Nephron (organoid): ENCODE measurements around the gene TCL1B.

Source experiments
- H3K27ac Mint-ChIP-seq, 3 experiments: 2 replicates each; pipeline ENCODE4 v1.8.0; 2020; ENCODE audit warnings: mixed read lengths in 3 of 3, mild to moderate bottlenecking in 2 of 3, moderate library complexity in 1 of 3
- H3K27me3 Mint-ChIP-seq: 2 replicates; pipeline ENCODE4 v1.8.0; 2021; ENCODE audit warnings: low read depth, mild to moderate bottlenecking, moderate library complexity, mixed read lengths
- H3K36me3 Mint-ChIP-seq: 2 replicates; pipeline ENCODE4 v1.8.0; 2020; ENCODE audit warnings: low read depth, mixed read lengths
- H3K4me1 Mint-ChIP-seq: 2 replicates; pipeline ENCODE4 v1.8.0; 2020; ENCODE audit warnings: mixed read lengths
- H3K4me3 Mint-ChIP-seq, 3 experiments: 2 replicates each; pipeline ENCODE4 v1.8.0; 2020; ENCODE audit warnings: mild to moderate bottlenecking in 3 of 3, mixed read lengths in 3 of 3, moderate library complexity in 2 of 3
- H3K9me3 Mint-ChIP-seq: 2 replicates; pipeline ENCODE4 v1.8.0; 2020; ENCODE audit warnings: mixed read lengths
- CTCF ChIP-seq, 3 experiments: fragments of 200-600 bp; sonication (generic); IDR thresholded peaks; one replicate each; pipeline ENCODE4 v1.5.0; 2021; ENCODE audit warnings: antibody characterized with exemption in 3 of 3; ENCODE audit not compliant: unreplicated experiment in 3 of 3

Gene TCL1B

GRCh38 chr14:95707327-95707726 is 21.1 kb downstream of the TCL1B start:
- no peaks in the 10 kb centered on the region for H3K36me3 Mint-ChIP-seq
- no peak overlapping the region for H3K4me3 Mint-ChIP-seq
- H3K27ac Mint-ChIP-seq: no peak overlapping the region
- peaks cover 3% of the 10 kb centered on the region for H3K9me3 Mint-ChIP-seq
- H3K27me3 Mint-ChIP-seq: peaks cover 23% of the 10 kb centered on the region
- no peaks in the 10 kb centered on the region for H3K4me1 Mint-ChIP-seq
- no peak for TF ChIP-seq CTCF (IDR thresholded peaks at IDR 0.05; ENCODE audit: unreplicated experiment in 3 of 3)

- Mint-ChIP-seq H3K4me3 (no peak overlapping the region), H3K27ac (no peak overlapping the region), H3K27me3 (peaks cover 3% of the 10 kb centered on the region), H3K4me1 (no peaks in the 10 kb centered on the region), H3K36me3 (no peaks in the 10 kb centered on the region), H3K9me3 (no peaks in the 10 kb centered on the region)
- no peak for TF ChIP-seq CTCF (IDR thresholded peaks at IDR 0.05; ENCODE audit: unreplicated experiment in 3 of 3)
Observed at GRCh38 chr14:95710106-95710505, 23.9 kb downstream of the TCL1B start.

GRCh38 chr14:95711476-95712176 is 25.4 kb downstream of the TCL1B start:
- no peak for TF ChIP-seq CTCF (IDR thresholded peaks at IDR 0.05; ENCODE audit: unreplicated experiment in 3 of 3)

GRCh38 chr14:95712398-95712797 is 26.2 kb downstream of the TCL1B start:
- Mint-ChIP-seq H3K4me1 (no peaks in the 10 kb centered on the region), H3K27me3 (peaks cover 3% of the 10 kb centered on the region), H3K36me3 (no peaks in the 10 kb centered on the region), H3K9me3 (no peaks in the 10 kb centered on the region), H3K27ac (no peak overlapping the region), H3K4me3 (no peak overlapping the region)
- TF ChIP-seq CTCF (IDR thresholded peaks at IDR 0.05; ENCODE audit: unreplicated experiment in 3 of 3): no peak

More at GRCh38 chr14:95711476-95712176, 25.4 kb downstream of the TCL1B start:
- Mint-ChIP-seq H3K27me3 (peaks cover 3% of the 10 kb centered on the region), H3K27ac (no peak overlapping the region), H3K36me3 (no peaks in the 10 kb centered on the region), H3K9me3 (no peaks in the 10 kb centered on the region), H3K4me1 (no peaks in the 10 kb centered on the region), H3K4me3 (no peak overlapping the region)

- no peaks in the 10 kb centered on the region for H3K4me1 Mint-ChIP-seq
- no peaks in the 10 kb centered on the region for H3K36me3 Mint-ChIP-seq
- TF ChIP-seq CTCF (IDR thresholded peaks at IDR 0.05; ENCODE audit: unreplicated experiment in 3 of 3): no peak
- H3K9me3 Mint-ChIP-seq: no peaks in the 10 kb centered on the region
- no peak within 1 kb of the TSS for H3K27ac Mint-ChIP-seq
- H3K4me3 Mint-ChIP-seq: no peak within 1 kb of the TSS
- H3K27me3 Mint-ChIP-seq: peaks cover 3% of the 10 kb centered on the region
Observed at GRCh38 chr14:95713596-95714371, 27.6 kb downstream of the TCL1B start, which contains the start of gene TCL1A. Gene TCL1A, minus strand, starts transcription at chr14:95714125. Its CDS starts 59 bp downstream, at chr14:95714066.
